NCI-H1105 treated with DMSO at 0.1 percent for 48 hours (cell line): ENCODE data around the gene PLXNA4.

Experiments used
- DNase-seq: peaks from one replicate; lab custom pipeline; 2025; lab: John Stamatoyannopoulos, UW

The PLXNA4 gene

DNA sequence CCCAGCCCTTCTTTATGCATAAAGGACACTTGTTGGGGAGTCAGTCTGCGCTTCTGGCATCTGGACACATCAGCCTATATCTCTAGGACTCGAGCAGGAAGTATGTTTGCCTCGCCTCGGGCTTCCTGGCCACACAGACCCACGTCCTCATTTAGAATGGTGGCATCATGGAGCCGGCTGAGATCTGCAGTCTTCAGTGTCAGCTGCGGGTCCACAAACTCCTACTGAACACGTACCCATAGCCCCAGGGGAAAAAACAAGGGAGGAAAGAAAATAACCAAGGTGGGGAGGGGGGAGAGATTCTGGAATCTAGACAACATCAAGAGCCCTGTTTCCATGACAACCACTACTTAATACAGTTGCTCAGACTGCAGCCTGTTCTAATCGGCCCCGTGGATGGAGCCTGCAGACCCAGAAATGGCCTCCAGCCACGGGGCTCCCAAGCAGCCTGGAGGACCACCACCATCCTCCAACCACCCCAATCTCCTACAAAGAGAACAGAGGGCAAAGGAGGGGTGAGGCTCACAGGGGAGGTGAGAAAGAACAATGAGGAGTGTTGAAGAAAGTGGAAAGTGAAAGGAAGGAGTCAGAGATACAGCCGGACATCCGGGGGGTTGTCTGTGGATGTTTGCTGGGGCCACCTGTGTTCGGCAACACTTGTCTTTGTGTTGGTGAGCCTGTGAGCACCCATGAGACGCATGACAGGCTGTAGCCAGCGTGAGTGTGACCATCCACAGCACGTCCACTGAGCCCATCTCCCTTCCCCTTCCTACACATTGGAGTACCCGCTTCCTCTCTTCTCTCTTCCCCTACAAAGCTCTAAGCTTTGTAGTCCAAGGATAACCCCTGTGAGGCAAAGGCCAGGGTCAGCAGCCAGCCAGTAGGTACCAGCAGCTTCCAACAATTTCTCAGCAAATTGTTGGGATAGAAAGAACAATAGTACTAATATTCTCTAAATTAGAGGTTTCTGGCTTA is 141.0 kb downstream of the PLXNA4 start:
- DNase-seq: peak; percentile 41

- no peak for DNase-seq
Measured at GRCh38 chr7:132434041-132434440, 142.2 kb downstream of the PLXNA4 start.

- no peak for DNase-seq
Measured at GRCh38 chr7:132433301-132433700, 143.0 kb downstream of the PLXNA4 start.

GRCh38 chr7:132430861-132431822 is 145.1 kb downstream of the PLXNA4 start:
- no peak for DNase-seq

GRCh38 chr7:132430041-132430855 is 146.0 kb downstream of the PLXNA4 start:
- no peak for DNase-seq

GRCh38 chr7:132429181-132429580 is 147.1 kb downstream of the PLXNA4 start:
- DNase-seq: no peak

- no peak for DNase-seq
Measured at GRCh38 chr7:132428247-132428919, 147.9 kb downstream of the PLXNA4 start.

DNA sequence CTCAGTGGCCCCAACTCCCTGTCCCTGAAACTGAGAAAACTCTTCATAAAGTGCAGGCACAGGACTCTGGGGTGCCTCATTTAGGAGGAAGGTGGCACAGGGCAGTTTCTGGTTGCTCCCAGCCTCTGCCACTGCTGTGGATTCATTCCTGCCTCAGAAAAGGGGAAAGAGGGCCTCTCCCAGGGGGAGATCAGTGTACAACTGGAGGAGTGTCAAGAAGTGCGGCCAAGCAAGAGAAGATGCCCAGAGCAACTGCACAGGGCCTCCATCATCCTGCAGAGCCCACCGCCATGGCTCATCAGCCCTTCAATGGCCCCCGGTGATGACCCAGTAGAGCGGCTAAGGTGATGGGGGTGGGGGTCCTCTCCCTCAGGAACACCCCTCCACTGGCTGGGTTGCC is 150.3 kb downstream of the PLXNA4 start:
- DNase-seq: no peak

- peak; percentile 14 for DNase-seq
Measured at GRCh38 chr7:132424821-132425724, 151.2 kb downstream of the PLXNA4 start.

- DNase-seq: no peak
Measured at GRCh38 chr7:132424277-132424676, 152.0 kb downstream of the PLXNA4 start.

DNA sequence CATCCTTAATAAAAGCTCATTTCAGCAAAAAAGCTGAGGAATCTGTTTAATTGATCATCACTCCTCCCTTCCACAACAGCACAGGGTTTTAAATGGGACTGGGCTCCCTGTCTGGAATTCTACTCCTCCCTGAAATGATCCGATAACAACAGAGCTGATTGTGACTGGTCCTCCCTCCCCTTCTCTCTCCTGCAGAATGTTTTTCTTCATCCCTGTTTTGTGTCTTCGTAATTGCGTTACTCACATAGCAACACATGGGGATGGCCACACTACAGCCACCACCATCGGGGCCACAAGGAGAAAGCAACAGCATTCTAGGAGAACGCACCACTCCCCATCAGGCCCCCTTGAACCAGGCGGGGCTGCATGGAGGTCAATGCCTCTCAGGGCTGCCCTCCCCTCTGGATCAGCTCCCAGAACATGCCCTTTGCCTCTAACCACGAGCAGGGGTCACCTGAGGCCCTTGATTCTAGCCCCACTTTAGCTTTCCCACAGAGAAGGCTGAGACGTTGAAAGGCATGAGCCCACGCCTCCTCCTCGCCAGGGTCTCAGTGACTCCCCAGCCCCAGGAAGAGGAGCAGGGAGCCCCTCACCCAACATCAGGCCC is 152.6 kb downstream of the PLXNA4 start:
- no peak for DNase-seq

GRCh38 chr7:132422502-132423111 is 153.7 kb downstream of the PLXNA4 start:
- no peak for DNase-seq

DNA sequence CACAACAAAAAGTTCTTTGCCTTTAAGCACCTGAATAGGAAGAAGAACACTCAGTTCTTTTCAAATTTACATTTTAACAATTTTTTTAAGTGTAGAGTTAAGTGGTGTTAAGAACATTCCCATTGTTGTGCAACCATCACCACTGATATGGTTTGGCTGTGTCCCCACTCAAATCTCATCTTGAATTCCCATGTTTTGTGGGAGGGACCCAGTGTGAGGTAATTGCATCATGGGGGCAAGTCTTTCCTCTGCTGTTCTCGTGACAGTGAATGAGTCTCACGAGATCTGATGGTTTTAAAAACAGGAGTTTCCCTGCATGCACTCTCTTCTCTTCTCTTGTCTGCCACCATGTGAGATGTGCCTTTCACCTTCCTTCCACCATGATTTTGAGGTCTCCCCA is 155.7 kb downstream of the PLXNA4 start:
- DNase-seq: no peak

DNA sequence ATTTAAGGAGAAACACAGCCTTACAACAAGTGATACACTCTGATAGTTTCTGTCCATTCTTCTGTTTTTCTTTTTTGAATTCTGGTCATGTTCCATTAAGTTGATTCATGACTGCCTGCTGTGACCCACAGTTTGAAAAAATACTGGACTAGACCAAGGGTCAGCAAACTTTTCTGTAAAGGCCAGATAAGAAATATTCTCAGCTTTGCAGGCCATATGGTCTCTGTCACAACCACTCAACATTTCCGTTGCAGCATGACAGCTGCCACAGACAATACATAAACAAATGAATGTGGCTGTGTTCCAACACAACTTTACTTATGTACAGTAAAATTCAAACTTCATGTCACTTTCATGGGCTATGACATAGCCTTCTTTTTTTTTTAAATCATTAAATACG is 156.7 kb downstream of the PLXNA4 start:
- peak; percentile 12 for DNase-seq

- DNase-seq: no peak
Measured at GRCh38 chr7:132418840-132419239, 157.4 kb downstream of the PLXNA4 start.

- no peak for DNase-seq
Measured at GRCh38 chr7:132417103-132417906, 159.0 kb downstream of the PLXNA4 start.

GRCh38 chr7:132416395-132416794 is 159.9 kb downstream of the PLXNA4 start:
- DNase-seq: no peak

DNA sequence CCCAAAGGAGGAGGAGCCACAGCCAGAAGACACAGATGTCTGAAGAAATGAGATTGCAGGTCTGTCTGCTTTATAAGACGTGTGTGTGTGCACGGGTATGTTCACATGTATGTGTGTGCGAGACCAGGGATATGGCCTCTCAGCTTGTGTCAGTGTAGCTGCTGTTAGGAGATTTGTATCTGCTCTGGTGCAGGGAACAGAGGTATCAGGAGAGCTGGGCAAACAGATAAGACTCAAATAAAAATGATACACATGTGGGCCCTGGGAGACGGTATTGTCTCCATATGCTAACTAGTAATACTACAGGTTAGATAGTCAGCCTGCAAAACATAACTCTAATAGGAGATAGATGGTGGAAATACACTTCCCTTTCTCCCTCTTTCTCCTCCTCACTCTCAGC is 161.0 kb downstream of the PLXNA4 start:
- DNase-seq: no peak
